ENCODE results near the gene MARCHF10.

GRCh38 chr17:62661337-62661736 lies 146.8 kb downstream of the MARCHF10 start:
- TF ChIP-seq, protein P1, sequence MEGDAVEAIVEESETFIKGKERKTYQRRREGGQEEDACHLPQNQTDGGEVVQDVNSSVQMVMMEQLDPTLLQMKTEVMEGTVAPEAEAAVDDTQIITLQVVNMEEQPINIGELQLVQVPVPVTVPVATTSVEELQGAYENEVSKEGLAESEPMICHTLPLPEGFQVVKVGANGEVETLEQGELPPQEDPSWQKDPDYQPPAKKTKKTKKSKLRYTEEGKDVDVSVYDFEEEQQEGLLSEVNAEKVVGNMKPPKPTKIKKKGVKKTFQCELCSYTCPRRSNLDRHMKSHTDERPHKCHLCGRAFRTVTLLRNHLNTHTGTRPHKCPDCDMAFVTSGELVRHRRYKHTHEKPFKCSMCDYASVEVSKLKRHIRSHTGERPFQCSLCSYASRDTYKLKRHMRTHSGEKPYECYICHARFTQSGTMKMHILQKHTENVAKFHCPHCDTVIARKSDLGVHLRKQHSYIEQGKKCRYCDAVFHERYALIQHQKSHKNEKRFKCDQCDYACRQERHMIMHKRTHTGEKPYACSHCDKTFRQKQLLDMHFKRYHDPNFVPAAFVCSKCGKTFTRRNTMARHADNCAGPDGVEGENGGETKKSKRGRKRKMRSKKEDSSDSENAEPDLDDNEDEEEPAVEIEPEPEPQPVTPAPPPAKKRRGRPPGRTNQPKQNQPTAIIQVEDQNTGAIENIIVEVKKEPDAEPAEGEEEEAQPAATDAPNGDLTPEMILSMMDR (conservative IDR thresholded peaks at IDR 0.05; ENCODE audit: low read depth, low read length) = no peak
- TF ChIP-seq EZH2 (IDR thresholded peaks at IDR 0.05; ENCODE audit: low read length, unreplicated experiment) (no peak), EZH2phosphoT487 (IDR thresholded peaks at IDR 0.05; ENCODE audit: borderline replicate concordance, low read length) (no peak)

Measured in PC-3 (cell line).